Neural cell (in vitro differentiated cells): ENCODE measurements around the gene RAI14. TPM values are rescaled to one million over a fixed set of nuclear protein-coding genes. Genes with fewer than 3 reads are reported as not detected.

ENCODE experiments used
- H2AFZ ChIP-seq: fragments of 200-600, 300-800 bp; sonication (generic), shearing (Covaris generic); 2 replicates; pipeline ENCODE4 v1.6.0; 2014; ENCODE audit warnings: low read depth, mild to moderate bottlenecking, antibody characterized with exemption, low read length, moderate library complexity
- H3F3A ChIP-seq: fragments of 200-600 bp; shearing (Covaris generic); 2 replicates; pipeline ENCODE4 v1.6.1; 2016; ENCODE audit warnings: mild to moderate bottlenecking, moderate library complexity, mixed read lengths, antibody characterized with exemption, low read length; ENCODE audit not compliant: insufficient read depth, poor library complexity, severe bottlenecking
- H3K27ac ChIP-seq: fragments of 200-600, 300-800 bp; sonication (generic), shearing (Covaris generic); 2 replicates; pipeline ENCODE4 v1.5.1; 2014; ENCODE audit warnings: mild to moderate bottlenecking, low read length, moderate library complexity
- H3K27me3 ChIP-seq: fragments of 300-800, 200-600 bp; sonication (generic), shearing (Covaris generic); 2 replicates; pipeline ENCODE4 v1.6.0; 2014; ENCODE audit warnings: mild to moderate bottlenecking, low read depth, low read length, moderate library complexity; ENCODE audit not compliant: insufficient read depth
- H3K36me3 ChIP-seq: fragments of 300-800, 200-600 bp; sonication (generic), shearing (Covaris generic); 2 replicates; pipeline ENCODE4 v1.5.1; 2014; ENCODE audit warnings: mild to moderate bottlenecking, antibody characterized with exemption, low read length, moderate library complexity; ENCODE audit not compliant: insufficient read depth
- H3K4me2 ChIP-seq: fragments of 300-800, 200-600 bp; sonication (generic), shearing (Covaris generic); 2 replicates; pipeline ENCODE4 v1.6.0; 2014; ENCODE audit warnings: mild to moderate bottlenecking, low read length
- H3K4me3 ChIP-seq: fragments of 300-800, 200-600 bp; sonication (generic), shearing (Covaris generic); 2 replicates; pipeline ENCODE4 v1.5.1; 2014; ENCODE audit warnings: mild to moderate bottlenecking, low read length, moderate library complexity
- H3K79me2 ChIP-seq: fragments of 200-600 bp; shearing (Covaris generic); replicated peaks from 2 replicates; pipeline ENCODE4 v1.6.0; 2014; ENCODE audit warnings: mild to moderate bottlenecking, low read length, moderate library complexity; ENCODE audit not compliant: insufficient read depth
- H3K9ac ChIP-seq: fragments of 300-800, 200-600 bp; sonication (generic), shearing (Covaris generic); 2 replicates; pipeline ENCODE4 v1.6.1; 2016; ENCODE audit warnings: mild to moderate bottlenecking, low read length, mixed read lengths
- H3K9me2 ChIP-seq: fragments of 200-600 bp; shearing (Covaris generic); 2 replicates; pipeline ENCODE4 v1.6.1; 2016; ENCODE audit warnings: mild to moderate bottlenecking, low read length, mixed read lengths; ENCODE audit not compliant: insufficient read depth
- H3K9me3 ChIP-seq: fragments of 200-600, 300-800 bp; sonication (generic), shearing (Covaris generic); 2 replicates; pipeline ENCODE4 v1.6.1; 2016; ENCODE audit warnings: mild to moderate bottlenecking, mixed run types, low read length, moderate library complexity, mixed read lengths
- H4K20me1 ChIP-seq: fragments of 200-600 bp; shearing (Covaris generic); 2 replicates; pipeline ENCODE4 v1.6.1; 2016; ENCODE audit warnings: mild to moderate bottlenecking, mixed run types; ENCODE audit not compliant: insufficient read depth
- EP300 ChIP-seq: fragments of 450-650 bp; conservative IDR thresholded peaks from 2 replicates; pipeline ENCODE4 v1.6.1; 2014; ENCODE audit warnings: antibody characterized with exemption, mild to moderate bottlenecking, moderate library complexity; ENCODE audit not compliant: poor library complexity, severe bottlenecking
- EZH2 ChIP-seq: fragments of 200-600, 300-800 bp; shearing (Covaris generic), sonication (generic); IDR thresholded peaks from 2 replicates; pipeline ENCODE4 v1.6.1; 2014; ENCODE audit warnings: antibody characterized with exemption, low read length, borderline replicate concordance, mild to moderate bottlenecking; ENCODE audit not compliant: insufficient read depth, poor library complexity, severe bottlenecking
- MXI1 ChIP-seq: fragments of 450-650 bp; conservative IDR thresholded peaks from 2 replicates; pipeline ENCODE4 v1.6.1; 2014; ENCODE audit warnings: antibody characterized with exemption, mild to moderate bottlenecking; ENCODE audit not compliant: poor library complexity, severe bottlenecking
- POLR2AphosphoS5 ChIP-seq: IDR thresholded peaks from 2 replicates; pipeline ENCODE4 v1.6.1; 2012
- RAD21 ChIP-seq: fragments of 450-650 bp; conservative IDR thresholded peaks from 2 replicates; pipeline ENCODE4 v1.6.1; 2014; ENCODE audit warnings: antibody characterized with exemption, mild to moderate bottlenecking, moderate library complexity
- SMC3 ChIP-seq: fragments of 450-650 bp; conservative IDR thresholded peaks from 2 replicates; pipeline ENCODE4 v1.6.1; 2014; ENCODE audit warnings: antibody characterized with exemption, mild to moderate bottlenecking, moderate library complexity; ENCODE audit not compliant: poor library complexity
- TAF1 ChIP-seq: IDR thresholded peaks from 2 replicates; pipeline ENCODE4 v1.6.1; 2012; ENCODE audit warnings: low read depth
- polyA plus RNA-seq: library from polyadenylated mRNA; depleted of rRNA; stranded (reverse); fragments of >200 nt; gene quantifications from 2 replicates; pipeline ENCODE4 v1.2.3, GENCODE V29; 2014
- TF ChIP-seq, protein P1 (sequence below): IDR thresholded peaks from 2 replicates; pipeline ENCODE4 v1.6.1; 2012; ENCODE audit warnings: borderline replicate concordance
- TF ChIP-seq, protein P2 (sequence below): fragments of 450-650 bp; IDR thresholded peaks from 2 replicates; pipeline ENCODE4 v1.5.1; 2014; ENCODE audit warnings: antibody characterized with exemption, mild to moderate bottlenecking, moderate library complexity; ENCODE audit not compliant: poor library complexity, severe bottlenecking

The RAI14 gene
- polyA plus RNA-seq, 1 donor from 2014 or later: 7.8 TPM

DNA sequence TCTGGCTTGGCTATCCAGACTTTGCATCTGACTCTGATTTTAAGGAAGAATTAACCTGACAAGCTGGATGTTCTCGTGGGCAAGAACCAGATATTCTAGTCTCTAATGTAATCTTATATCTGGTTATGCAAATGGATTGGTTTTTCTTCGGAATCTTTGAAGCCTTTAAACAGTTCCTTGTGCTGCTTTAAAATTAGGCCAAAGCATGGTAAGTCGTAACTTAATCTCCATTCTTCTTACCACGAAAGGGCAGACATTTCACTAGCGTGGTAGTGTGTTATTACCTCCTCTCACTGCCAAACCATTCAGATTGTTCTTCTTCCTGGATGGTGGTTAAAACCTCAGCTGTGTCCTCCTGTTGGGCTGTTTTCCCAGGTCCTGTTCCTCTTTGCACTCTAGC, 148.8 kb downstream of the RAI14 start:
- Histone ChIP-seq H2AFZ (no peak overlapping the region), H3K4me2 (no peak overlapping the region), H4K20me1 (no peaks in the 10 kb centered on the region), H3K9me3 (no peaks in the 10 kb centered on the region), H3K27ac (no peak overlapping the region), H3K79me2 (no peaks in the 10 kb centered on the region), H3K4me3 (no peak overlapping the region), H3K36me3 (no peaks in the 10 kb centered on the region), H3K9ac (no peak overlapping the region), H3K27me3 (no peaks in the 10 kb centered on the region), H3F3A (no peaks in the 10 kb centered on the region), H3K9me2 (no peaks in the 10 kb centered on the region)
- TF ChIP-seq POLR2AphosphoS5 (no peak), EZH2 (no peak), TAF1 (no peak), MXI1 (no peak)
- TF ChIP-seq, protein P1, sequence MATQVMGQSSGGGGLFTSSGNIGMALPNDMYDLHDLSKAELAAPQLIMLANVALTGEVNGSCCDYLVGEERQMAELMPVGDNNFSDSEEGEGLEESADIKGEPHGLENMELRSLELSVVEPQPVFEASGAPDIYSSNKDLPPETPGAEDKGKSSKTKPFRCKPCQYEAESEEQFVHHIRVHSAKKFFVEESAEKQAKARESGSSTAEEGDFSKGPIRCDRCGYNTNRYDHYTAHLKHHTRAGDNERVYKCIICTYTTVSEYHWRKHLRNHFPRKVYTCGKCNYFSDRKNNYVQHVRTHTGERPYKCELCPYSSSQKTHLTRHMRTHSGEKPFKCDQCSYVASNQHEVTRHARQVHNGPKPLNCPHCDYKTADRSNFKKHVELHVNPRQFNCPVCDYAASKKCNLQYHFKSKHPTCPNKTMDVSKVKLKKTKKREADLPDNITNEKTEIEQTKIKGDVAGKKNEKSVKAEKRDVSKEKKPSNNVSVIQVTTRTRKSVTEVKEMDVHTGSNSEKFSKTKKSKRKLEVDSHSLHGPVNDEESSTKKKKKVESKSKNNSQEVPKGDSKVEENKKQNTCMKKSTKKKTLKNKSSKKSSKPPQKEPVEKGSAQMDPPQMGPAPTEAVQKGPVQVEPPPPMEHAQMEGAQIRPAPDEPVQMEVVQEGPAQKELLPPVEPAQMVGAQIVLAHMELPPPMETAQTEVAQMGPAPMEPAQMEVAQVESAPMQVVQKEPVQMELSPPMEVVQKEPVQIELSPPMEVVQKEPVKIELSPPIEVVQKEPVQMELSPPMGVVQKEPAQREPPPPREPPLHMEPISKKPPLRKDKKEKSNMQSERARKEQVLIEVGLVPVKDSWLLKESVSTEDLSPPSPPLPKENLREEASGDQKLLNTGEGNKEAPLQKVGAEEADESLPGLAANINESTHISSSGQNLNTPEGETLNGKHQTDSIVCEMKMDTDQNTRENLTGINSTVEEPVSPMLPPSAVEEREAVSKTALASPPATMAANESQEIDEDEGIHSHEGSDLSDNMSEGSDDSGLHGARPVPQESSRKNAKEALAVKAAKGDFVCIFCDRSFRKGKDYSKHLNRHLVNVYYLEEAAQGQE: no peak

DNA sequence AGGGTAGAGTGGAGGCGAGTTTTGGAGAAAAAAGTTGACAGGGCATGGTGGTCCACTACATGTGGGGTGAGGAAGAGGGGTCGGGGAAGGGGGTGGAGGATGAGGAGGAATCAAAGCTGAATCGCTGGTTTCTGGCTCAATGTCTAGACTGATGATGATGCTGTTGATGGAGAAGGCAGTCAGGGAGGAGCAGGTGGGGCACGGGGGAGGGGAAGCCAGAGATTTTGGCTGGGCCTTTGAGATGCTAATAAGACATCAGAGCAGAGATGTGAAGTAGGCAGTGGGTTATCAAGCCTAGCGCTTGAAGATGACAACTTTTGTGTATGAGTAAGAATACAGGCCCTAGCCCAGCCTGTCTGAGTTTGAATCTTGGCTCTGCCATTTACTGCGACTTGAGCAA, 150.4 kb downstream of the RAI14 start:
- TF ChIP-seq MXI1: no peak
- TF ChIP-seq, protein P2, sequence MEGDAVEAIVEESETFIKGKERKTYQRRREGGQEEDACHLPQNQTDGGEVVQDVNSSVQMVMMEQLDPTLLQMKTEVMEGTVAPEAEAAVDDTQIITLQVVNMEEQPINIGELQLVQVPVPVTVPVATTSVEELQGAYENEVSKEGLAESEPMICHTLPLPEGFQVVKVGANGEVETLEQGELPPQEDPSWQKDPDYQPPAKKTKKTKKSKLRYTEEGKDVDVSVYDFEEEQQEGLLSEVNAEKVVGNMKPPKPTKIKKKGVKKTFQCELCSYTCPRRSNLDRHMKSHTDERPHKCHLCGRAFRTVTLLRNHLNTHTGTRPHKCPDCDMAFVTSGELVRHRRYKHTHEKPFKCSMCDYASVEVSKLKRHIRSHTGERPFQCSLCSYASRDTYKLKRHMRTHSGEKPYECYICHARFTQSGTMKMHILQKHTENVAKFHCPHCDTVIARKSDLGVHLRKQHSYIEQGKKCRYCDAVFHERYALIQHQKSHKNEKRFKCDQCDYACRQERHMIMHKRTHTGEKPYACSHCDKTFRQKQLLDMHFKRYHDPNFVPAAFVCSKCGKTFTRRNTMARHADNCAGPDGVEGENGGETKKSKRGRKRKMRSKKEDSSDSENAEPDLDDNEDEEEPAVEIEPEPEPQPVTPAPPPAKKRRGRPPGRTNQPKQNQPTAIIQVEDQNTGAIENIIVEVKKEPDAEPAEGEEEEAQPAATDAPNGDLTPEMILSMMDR: no peak
- no peak for TF ChIP-seq RAD21
- TF ChIP-seq EZH2: no peak
- TF ChIP-seq EP300: no peak
- no peak for TF ChIP-seq TAF1
- TF ChIP-seq, protein P1: no peak
- no peak for TF ChIP-seq POLR2AphosphoS5
- no peak for TF ChIP-seq SMC3
- no peaks in the 10 kb centered on the region for H3K9me2 ChIP-seq
- no peak overlapping the region for H3K4me3 ChIP-seq
- H2AFZ ChIP-seq: no peak overlapping the region
- H3K9ac ChIP-seq: no peak overlapping the region
- H3K79me2 ChIP-seq: no peaks in the 10 kb centered on the region
- no peaks in the 10 kb centered on the region for H3K27me3 ChIP-seq
- H3K27ac ChIP-seq: no peak overlapping the region
- H4K20me1 ChIP-seq: no peaks in the 10 kb centered on the region
- H3K36me3 ChIP-seq: no peaks in the 10 kb centered on the region
- no peak overlapping the region for H3K4me2 ChIP-seq
- H3K9me3 ChIP-seq: no peaks in the 10 kb centered on the region
- H3F3A ChIP-seq: no peaks in the 10 kb centered on the region
